ENCODE measurements around the gene NRM. TPM values are rescaled to one million over a fixed set of nuclear protein-coding genes. Genes with fewer than 3 reads are reported as not detected.

NRM gene
- total RNA-seq, 4 donors from 2014 or later = 6.0 to 13.3 (median 6.9) TPM

GRCh38 chr6:30700340-30700739 lies 9.6 kb upstream of the NRM start:
- DNase-seq (ENCODE audit: low spot score in 2 of 2) = no peak
- Histone ChIP-seq H3K9me3 (no peaks in the 10 kb centered on the region), H3K27me3 (no peaks in the 10 kb centered on the region), H3K36me3 (peaks cover 3 to 63% (median 4%) of the 10 kb centered on the region in 3 donors), H3K4me1 (peaks cover 0 to 5% (median 0%) of the 10 kb centered on the region in 4 donors), H3K4me3 (no peak overlapping the region), H3K27ac (no peak overlapping the region)
- 59 to 60% methylated on average over 4 of the region's 4 CpGs for WGBS, 2 donors
- TF ChIP-seq CTCF (IDR thresholded peaks at IDR 0.05) = no peak
- no peak for TF ChIP-seq EP300 (IDR thresholded peaks at IDR 0.05)
- no peak for TF ChIP-seq POLR2A (IDR thresholded peaks at IDR 0.05)

DNA sequence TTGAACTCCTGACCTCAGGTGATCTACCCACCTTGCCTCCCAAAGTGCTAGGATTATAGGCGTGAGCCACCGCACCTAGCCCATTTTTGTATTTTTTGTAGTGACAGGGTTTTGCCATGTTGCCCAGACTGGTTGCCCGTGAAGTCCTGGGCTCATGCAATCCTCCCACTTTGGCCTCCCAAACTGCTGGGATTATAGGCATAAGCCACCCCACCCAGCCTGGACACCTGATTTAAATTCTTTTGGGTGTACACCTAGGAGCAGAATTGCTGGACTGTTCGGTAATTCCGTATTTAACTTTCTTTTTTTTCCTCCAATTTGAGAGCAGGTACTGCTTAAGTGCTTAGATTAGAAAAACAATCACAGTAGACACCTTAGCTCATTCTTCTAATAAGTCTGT lies 5.6 kb upstream of the NRM start:
- Histone ChIP-seq H3K4me1 (peaks cover 0 to 15% (median 2%) of the 10 kb centered on the region in 4 donors), H3K27me3 (no peaks in the 10 kb centered on the region), H3K9me3 (no peaks in the 10 kb centered on the region), H3K4me3 (no peak overlapping the region), H3K36me3 (peaks cover 0 to 24% (median 3%) of the 10 kb centered on the region in 3 donors), H3K27ac (peak overlapping the region in 1 of 4 donors; percentile 3)
- WGBS, 2 donors = 98% methylated on average over 5 of the region's 5 CpGs
- no peak for TF ChIP-seq EP300 (IDR thresholded peaks at IDR 0.05)
- TF ChIP-seq CTCF (IDR thresholded peaks at IDR 0.05) = no peak
- no peak for TF ChIP-seq POLR2A (IDR thresholded peaks at IDR 0.05)
- DNase-seq (ENCODE audit: low spot score in 2 of 2) = no peak

GRCh38 chr6:30691208-30691847 lies 544 bp upstream of the NRM start:
- Histone ChIP-seq H3K27ac (peak overlapping the region; percentile 40 to 99 (median 86)), H3K4me3 (peak overlapping the region; percentile 47 to 79 (median 68)), H3K4me1 (peaks cover 0 to 51% (median 29%) of the 10 kb centered on the region in 4 donors), H3K9me3 (no peaks in the 10 kb centered on the region), H3K27me3 (no peaks in the 10 kb centered on the region), H3K36me3 (no peaks in the 10 kb centered on the region)
- no peak for TF ChIP-seq POLR2A (IDR thresholded peaks at IDR 0.05)
- TF ChIP-seq CTCF (IDR thresholded peaks at IDR 0.05) = no peak
- TF ChIP-seq EP300 (IDR thresholded peaks at IDR 0.05) = no peak
- WGBS, 2 donors = 10 to 11% methylated on average over 8 of the region's 8 CpGs
- no peak for DNase-seq (ENCODE audit: low spot score in 2 of 2)

DNA sequence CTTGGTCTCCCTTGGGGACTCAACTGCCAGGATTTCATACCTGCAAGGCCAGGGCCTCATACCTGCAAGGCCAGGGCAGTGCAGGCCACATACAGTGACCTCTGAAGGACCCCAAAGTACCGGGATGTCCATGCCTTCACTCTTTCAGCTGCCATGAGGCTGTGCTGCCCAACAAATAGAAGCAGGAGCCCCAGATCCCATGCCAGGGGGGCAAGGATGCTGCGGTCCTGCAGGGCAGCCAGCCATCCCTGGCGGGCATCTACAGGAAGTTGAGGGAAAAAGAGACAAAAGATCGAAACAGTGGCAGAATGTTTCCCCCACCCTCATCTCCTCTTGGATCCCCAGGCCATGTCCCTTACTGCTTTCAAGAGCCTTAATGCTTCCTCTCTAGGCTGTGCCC lies 799 bp downstream of the NRM start:
- no peak for TF ChIP-seq CTCF (IDR thresholded peaks at IDR 0.05)
- no peak for TF ChIP-seq POLR2A (IDR thresholded peaks at IDR 0.05)
- TF ChIP-seq EP300 (IDR thresholded peaks at IDR 0.05) = no peak
- no peak for DNase-seq (ENCODE audit: low spot score in 2 of 2)
- Histone ChIP-seq H3K27ac (peak overlapping the region; percentile 40 to 99 (median 86)), H3K27me3 (no peaks in the 10 kb centered on the region), H3K36me3 (no peaks in the 10 kb centered on the region), H3K4me1 (peaks cover 0 to 56% (median 35%) of the 10 kb centered on the region in 4 donors), H3K9me3 (no peaks in the 10 kb centered on the region), H3K4me3 (peak overlapping the region; percentile 47 to 79 (median 68))
- 20% methylated on average over 4 of the region's 4 CpGs for WGBS, 2 donors

DNA sequence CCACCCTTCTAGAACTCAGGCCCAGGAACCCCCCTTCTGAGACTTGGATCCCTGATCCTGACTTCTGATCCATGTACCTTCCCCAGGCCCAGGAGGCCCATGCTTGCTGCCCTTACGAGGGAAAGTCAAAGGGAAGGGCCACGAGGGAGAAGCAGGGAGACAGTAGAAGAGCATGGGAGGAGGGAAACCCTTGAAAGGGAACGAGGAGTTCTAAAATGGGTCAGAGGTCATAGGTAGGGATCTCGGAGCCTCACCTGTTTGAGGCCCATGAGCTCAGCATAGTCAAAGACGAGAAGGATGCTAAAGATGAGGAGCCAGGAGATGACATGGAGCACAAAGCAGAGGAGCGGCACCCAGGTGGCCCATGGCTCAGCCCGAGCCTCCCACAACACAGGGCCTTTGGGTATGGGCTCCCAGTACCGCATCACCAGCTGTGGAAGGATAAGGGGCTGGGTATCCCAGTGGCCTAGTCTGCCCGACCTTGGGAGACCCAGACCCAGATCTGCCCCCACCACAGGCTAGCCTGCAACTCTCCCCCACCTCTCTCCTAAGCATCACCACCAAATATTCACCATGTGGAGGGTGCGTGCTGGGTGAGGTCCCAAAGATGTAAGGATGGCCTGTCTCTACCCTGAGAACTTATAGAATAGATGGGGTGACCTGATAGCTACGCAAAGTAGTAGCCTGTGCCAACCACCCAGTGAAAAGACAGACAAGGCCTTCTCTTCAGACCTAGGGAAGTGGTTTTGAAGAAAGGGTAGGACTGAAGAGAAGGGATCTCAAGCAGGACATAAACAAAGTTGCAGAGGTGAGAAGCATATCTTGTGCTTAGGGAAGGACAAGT lies 1.5 kb downstream of the NRM start:
- WGBS, 2 donors = 83 to 86% methylated on average over 11 of the region's 11 CpGs
- H3K27me3 ChIP-seq = no peaks in the 10 kb centered on the region
- peaks cover 0 to 59% (median 38%) of the 10 kb centered on the region in 4 donors for H3K4me1 ChIP-seq
- H3K9me3 ChIP-seq = no peaks in the 10 kb centered on the region
- H3K4me3 ChIP-seq = no peak overlapping the region
- H3K36me3 ChIP-seq = no peaks in the 10 kb centered on the region
- DNase-seq (ENCODE audit: low spot score in 2 of 2) = no peak
- H3K27ac ChIP-seq = peak overlapping the region in 3 of 4 donors; percentile 97 to 99 (median 99)
- TF ChIP-seq EP300 (IDR thresholded peaks at IDR 0.05) = no peak
- TF ChIP-seq POLR2A (IDR thresholded peaks at IDR 0.05) = no peak
- no peak for TF ChIP-seq CTCF (IDR thresholded peaks at IDR 0.05)
